Measurements from ENCODE around the gene GMDS.
A peak's percentile ranks its signal among the peaks of the same experiment; 100 is the strongest.

GMDS gene

GRCh38 chr6:2257363-2257762, 12.0 kb upstream of the GMDS start:
- TF ChIP-seq CTCF (IDR thresholded peaks at IDR 0.05; ENCODE audit: insufficient read depth, low read depth, low read length, missing control alignments), result no peak

GRCh38 chr6:2254747-2255146, 9.3 kb upstream of the GMDS start:
- no peak overlapping the region for H3K4me3 ChIP-seq (ENCODE audit: low read length)
- no peak for TF ChIP-seq CTCF (IDR thresholded peaks at IDR 0.05; ENCODE audit: insufficient read depth, low read depth, low read length, missing control alignments)
- no peak for DNase-seq (ENCODE audit: low read depth)

More at GRCh38 chr6:2257363-2257762, 12.0 kb upstream of the GMDS start:
- no peak overlapping the region for H3K4me3 ChIP-seq (ENCODE audit: low read length)
- no peak for DNase-seq (ENCODE audit: low read depth)

GRCh38 chr6:2249126-2249525, 3.7 kb upstream of the GMDS start:
- H3K4me3 ChIP-seq (ENCODE audit: low read length), result no peak overlapping the region
- no peak for DNase-seq (ENCODE audit: low read depth)
- TF ChIP-seq CTCF (IDR thresholded peaks at IDR 0.05; ENCODE audit: insufficient read depth, low read depth, low read length, missing control alignments), result no peak

GRCh38 chr6:2247664-2248063, 2.3 kb upstream of the GMDS start:
- no peak for DNase-seq (ENCODE audit: low read depth)
- no peak for TF ChIP-seq CTCF (IDR thresholded peaks at IDR 0.05; ENCODE audit: insufficient read depth, low read depth, low read length, missing control alignments)
- no peak overlapping the region for H3K4me3 ChIP-seq (ENCODE audit: low read length)

GRCh38 chr6:2245877-2246863, 765 bp upstream of the GMDS start:
- DNase-seq (ENCODE audit: low read depth), result peak; percentile 92
- TF ChIP-seq CTCF (IDR thresholded peaks at IDR 0.05; ENCODE audit: insufficient read depth, low read depth, low read length, missing control alignments), result no peak
- peak overlapping the region; percentile 81 for H3K4me3 ChIP-seq (ENCODE audit: low read length)

GRCh38 chr6:2244261-2245102, 923 bp downstream of the GMDS start:
- peak; percentile 26 for DNase-seq (ENCODE audit: low read depth)
- H3K4me3 ChIP-seq (ENCODE audit: low read length), result peak overlapping the region; percentile 75
- no peak for TF ChIP-seq CTCF (IDR thresholded peaks at IDR 0.05; ENCODE audit: insufficient read depth, low read depth, low read length, missing control alignments)

Measured in epithelial cell of esophagus (primary cell).